GM21723 (cell line): ENCODE measurements around the gene ACER3.
"Not testable (repeated sequence)": the region's sequence is repeated elsewhere in the genome, so short reads cannot be mapped to it uniquely, and the experiment has no call there.

Experiments
- ATAC-seq: cut with Tn5 transposase; IDR thresholded peaks from one replicate; pipeline ENCODE4 v1.9.1; 2021; ENCODE audit warnings: mild to moderate bottlenecking, moderate library complexity; ENCODE audit not compliant: unreplicated experiment

ACER3 gene

DNA sequence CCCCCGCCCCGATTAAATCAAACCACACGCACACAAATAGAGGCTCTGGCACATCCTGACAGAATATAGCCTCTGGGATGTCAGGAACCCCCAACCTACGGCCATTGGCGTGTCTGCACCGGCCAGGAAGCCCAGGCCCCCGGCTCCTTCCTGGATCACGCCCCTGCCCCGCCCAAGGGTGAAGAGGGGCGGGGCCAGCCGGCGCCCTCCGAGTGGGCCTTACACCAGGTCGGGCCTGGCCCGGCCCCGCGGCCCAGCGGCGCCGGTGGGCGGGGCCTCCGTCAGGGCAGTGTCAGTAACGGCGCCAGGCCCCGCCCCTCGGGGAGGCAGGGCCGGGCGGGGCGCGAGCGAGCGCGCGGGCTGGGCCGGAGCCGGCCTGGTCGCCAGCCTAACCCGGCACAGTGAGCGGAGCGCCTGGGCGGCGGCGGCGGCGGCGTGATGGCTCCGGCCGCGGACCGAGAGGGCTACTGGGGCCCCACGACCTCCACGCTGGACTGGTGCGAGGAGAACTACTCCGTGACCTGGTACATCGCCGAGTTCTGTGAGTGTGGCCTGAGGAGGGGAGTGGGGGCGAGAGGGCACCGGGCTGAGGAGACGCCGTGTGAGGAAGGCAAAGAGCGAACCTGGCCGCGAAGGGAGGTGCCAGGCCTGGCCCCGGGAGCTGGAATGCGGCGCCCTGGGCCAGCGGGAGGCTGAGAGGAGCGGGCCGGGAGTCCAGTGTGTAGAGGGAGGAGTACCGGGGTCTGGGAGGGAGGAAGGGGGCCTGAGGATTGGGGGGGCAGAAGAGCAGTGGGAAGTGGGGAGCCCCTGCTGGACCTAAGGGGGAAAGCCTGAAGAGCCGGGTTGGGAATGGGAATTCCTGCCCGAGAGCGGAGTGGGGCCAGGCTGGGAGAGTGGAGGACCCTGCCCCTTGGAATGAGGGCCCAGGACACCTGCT, at the start of gene ACER3:
Gene ACER3 (plus strand): TSS at position 380 of the 937 bp plus-strand sequence. CDS start 59 bp downstream, at position 439.
- ATAC-seq: peak; percentile 94

DNA sequence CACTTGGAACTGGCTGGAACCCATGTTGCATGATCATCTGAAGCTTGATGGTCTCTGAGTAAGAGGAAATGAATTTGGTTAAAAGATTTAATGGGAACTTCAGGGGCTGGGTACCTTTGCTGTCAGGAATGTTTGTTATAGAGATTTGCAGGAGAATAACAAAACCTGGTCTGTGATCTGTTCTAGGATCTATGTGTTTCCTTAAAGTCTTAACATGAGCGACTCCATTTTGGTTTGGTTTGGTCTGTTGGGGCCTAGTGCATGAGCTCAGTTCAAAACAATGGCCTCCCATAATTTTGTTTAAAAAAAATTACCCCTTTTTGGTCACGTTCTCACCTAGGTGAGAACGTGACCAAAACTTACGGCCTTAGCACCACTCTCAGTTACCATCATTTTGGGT, 49.5 kb upstream of the ACER3 start:
- ATAC-seq: no peak

DNA sequence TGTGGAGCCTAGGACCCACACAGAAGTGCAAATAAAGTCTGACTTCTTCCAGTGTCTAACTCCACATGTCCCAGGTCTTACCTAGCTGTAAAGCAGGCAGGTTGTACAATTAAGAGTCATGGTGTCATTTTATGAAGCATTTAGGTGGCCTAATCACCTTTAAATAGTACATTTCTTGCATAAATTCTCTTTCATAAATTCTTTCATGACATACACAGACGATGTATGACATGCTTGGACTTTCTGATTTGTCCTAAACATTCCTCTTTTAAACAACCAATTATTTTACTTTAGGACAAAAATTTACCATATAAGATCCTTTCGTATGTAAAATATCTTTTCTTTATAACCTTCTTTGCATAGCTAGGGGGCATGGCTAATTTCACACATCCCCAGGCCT, 46.3 kb upstream of the ACER3 start:
- ATAC-seq: no peak

DNA sequence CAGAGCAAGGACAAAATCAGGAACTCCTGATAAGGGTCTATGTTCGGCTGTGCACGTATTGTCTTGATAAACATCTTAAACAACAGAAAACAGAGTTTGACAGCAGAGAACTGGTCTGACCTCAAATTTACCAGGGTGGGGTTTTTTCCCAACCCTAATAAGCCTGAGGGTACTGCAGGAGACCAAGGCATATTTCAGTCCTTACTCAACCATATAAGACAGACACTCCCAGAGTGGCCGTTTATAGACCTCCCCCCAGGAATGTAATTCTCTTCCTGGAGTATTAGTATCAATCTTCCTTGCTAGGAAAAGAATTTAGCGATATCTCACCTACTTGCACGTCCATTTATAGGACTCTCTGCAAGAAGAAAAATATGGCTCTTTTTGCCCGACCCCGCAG, 45.0 kb upstream of the ACER3 start:
- ATAC-seq: not testable (repeated sequence)

DNA sequence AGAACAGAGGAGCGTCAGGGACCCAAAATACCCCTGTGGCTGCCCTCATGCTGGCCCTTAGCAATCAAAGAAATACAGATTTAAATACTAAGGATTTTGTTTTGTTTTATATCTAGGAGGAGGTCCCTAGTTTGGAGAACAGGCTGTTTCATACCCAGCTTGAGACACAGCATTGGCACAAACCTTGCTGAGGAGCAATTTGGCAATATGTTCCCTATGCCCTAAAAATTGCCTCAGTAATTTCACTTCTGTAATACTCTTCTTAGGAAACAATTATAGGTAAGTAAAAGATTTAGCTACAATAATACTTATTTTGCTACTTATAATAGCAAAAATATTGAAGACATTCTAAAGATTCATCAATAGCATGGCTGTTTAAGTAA, 40.5 kb upstream of the ACER3 start:
- no peak for ATAC-seq

DNA sequence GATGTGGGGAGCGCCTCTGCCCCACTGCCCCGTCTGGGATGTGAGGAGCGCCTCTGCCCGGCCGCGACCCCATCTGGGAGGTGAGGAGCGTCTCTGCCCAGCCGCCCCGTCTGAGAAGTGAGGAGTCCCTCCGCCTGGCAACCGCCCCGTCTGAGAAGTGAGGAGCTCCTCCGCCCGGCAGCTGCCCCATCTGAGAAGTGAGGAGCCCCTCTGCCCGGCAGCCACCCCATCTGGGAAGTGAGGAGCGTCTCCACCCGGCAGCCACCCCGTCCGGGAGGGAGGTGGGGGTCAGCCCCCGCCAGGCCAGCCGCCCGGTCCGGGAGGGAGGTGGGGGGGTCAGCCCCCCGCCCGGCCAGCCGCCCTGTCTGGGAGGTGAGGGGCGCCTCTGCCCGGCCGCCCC, 39.3 kb upstream of the ACER3 start:
- not testable (repeated sequence) for ATAC-seq

DNA sequence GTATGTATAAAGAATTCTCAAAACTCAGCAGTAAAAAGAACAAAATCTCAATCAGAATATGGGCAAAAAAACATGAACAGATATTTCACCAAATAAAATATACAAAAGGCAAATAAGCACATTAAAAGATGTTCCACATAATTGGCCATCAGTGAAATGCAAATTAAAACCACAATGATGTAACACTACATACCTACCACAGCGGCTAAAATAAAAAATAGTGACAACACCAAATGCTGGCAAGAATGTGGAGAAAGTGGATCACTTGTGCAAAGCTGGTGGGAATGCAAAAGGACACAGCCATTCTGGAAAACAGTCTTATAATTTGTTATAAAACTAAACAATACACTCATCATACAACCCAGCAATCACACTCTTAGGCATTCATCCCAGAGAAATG, 38.3 kb upstream of the ACER3 start:
- ATAC-seq: no peak

DNA sequence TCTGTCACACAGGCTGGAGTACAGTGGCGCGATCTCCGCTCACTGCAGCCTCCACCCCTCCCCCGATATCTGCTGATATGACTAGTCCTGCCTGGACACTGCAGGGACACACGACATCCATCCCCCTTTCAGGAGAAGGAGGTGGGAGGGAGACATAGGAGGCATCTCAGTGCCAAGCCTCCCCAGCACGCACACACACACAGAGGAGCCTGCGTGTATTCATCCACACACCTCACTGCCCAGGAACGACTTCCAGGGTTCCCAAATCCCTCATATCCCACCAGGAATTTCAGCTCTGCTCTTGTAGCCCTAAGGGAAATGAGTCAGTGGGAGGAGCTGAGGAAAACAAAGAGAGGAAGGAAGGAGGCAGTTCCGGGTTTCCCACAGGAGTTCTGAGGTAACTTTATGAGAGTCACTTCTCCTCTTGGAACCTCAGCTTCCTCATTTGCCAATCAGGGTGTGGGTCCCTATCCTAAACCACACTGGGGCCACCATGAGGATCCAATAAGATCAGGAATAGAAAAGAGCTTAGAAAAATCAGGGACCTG, 37.2 kb upstream of the ACER3 start:
- ATAC-seq: no peak

DNA sequence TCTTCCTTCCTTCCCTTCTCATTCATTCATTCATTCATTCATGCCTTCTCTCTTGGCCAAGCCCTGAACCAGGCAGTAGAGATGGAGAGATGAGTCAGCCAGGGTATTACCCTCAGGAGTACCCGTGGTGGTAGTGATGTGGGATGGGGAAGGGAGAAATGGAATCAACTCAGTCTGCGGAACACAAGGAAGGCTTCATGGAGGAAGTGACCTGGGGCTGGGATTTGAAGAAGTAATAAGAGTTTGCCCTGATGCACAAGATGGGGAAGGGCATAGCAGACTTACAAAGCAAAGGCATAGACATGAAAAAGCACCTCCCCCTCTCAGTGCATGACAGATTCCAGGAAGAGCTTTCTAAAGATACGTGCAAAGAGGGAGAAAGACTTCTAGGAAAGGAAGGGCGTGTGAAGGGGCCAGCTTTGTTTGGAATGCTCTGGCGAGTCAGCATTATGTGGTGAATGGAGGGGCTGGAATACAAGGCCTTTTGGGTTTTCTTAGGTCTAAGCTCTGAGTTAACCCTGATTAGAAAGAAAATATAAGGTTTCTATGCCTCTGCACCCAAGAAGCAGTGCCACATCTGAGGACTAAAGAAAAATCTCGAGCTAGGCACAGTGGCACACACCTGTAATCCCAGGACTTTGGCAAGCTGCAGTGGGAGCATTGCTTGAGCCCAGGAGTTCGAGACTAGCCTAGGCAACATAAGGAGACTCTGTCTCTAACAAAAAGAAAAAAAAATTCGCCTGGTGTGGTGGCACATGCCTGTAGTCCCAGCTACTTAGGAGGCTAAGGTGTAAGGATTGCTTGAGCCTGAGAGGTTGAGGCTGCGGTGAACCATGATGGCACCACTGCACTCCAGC, 36.4 kb upstream of the ACER3 start:
- ATAC-seq: no peak

DNA sequence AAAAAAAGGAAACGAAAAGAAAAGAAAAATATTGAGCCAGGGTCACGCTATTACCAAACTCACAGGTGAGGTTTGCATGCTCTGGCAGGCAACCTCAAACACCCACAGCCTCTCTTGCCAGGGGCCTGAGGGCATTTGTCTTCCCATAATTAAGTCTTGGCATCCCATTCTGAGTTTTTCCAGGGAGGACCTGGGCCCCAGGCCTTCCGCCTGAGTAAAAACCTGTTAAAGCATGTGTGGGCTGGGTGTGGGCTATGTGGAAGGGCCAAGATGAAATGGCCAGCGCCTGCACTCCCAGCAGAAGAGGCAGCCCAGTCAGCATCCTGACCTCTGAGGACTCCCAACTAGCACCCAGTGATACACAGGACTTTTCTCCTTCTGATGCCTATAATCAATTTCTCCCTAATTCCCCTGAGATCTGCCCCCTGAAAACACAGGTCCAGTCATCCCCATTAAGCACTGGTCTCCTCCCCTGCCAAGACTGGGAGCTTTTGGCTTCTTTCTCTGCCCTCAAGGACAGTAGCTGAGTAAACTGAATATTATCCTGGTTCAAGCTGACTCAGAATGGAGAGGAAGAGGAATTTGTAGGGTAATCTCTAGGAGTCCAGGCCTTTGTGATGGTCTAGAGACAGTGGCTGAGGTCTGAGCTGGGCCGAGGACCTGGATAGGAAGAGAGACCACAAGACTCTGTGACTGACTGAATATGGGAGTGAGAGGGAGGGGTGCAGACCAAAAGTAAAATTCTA, 35.6 kb upstream of the ACER3 start:
- no peak for ATAC-seq

DNA sequence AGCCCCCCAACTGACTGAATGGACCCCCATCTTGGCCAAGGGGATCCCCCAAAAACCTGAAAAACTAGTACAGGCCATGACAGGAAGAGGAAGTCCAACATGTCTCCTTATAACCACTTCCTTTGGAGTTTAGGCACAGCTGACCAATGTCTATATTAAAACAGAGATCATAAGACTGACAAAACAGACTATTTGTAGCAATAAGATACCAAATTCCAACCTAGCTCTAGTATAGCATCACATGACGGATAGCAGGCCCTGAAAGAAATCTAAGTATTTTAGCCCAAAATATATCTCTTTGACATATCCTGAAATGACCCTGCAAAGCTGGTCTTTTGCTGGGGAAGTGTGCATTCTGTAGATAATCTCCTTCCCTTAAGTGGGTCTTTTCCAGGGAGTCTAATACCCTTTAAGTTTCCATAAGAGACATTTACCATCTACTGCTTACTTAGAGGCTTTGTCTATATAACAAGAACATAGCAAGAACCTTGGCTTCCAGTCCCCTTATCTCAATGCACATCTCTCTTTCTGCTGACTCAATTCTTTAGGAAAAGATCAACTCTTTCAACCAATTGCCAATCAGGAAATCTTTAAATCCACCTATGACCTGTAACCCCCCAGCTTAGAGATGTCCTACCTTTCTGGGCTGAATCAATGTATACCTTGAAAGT, 34.9 kb upstream of the ACER3 start:
- ATAC-seq: no peak

DNA sequence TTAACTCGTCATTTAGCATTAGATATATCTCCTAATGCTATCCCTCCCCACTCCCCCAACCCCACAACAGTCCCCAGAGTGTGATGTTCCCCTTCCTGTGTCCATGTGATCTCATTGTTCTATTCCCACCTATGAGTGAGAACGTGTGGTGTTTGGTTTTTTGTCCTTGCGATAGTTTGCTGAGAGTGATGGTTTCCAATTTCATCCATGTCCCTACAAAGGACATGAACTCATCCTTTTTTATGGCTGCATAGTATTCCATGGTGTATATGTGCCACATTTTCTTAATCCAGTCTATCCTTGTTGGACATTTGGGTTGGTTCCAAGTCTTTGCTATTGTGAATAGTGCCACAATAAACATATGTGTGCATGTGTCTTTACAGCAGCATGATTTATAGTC, 34.2 kb upstream of the ACER3 start:
- ATAC-seq: not testable (repeated sequence)

DNA sequence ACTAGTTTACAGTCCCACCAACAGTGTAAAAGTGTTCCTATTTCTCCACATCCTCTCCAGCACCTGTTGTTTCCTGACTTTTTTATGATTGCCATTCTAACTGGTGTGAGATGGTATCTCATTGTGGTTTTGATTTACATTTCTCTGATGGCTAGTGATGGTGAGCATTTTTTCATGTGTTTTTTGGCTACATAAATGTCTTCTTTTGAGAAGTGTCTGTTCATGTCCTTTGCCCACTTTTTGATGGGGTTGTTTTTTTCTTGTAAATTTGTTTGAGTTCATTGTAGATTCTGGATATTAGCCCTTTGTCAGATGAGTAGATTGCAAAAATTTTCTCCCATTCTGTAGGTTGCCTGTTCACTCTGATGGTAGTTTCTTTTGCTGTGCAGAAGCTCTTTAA, 33.7 kb upstream of the ACER3 start:
- ATAC-seq: not testable (repeated sequence)

DNA sequence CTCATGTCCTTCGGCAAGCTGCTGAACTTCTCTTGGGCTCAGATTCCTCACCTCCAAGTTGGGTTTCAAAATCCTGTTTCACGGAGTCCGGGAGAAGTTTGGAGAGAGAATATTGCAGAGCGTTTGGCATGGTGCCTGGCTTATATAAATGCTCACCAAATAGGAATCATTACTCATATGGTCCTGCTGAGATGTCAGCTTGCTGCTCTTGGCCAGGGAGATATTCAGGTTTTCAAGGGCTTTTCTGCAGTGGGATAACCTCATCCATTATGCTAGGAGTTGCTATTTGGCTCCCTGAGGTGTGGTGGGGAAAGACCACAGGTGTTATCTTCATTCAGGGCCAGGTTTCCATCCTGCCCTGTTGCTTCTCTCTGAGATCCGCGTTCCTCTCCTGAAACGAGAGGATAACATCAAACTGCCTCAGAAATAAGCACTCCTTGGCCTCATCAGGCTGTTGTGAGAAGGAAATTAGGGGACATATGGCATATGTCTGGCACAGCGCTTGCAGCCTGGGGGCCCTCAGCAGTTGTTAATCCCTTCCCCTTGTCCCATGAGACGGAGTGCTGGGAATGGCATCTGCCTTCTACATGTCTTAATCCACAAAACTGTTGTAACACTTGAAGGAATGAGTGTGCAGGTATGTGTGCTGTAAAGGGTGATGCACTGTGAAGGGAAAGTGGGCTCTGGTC, 29.9 kb upstream of the ACER3 start:
- ATAC-seq: no peak

DNA sequence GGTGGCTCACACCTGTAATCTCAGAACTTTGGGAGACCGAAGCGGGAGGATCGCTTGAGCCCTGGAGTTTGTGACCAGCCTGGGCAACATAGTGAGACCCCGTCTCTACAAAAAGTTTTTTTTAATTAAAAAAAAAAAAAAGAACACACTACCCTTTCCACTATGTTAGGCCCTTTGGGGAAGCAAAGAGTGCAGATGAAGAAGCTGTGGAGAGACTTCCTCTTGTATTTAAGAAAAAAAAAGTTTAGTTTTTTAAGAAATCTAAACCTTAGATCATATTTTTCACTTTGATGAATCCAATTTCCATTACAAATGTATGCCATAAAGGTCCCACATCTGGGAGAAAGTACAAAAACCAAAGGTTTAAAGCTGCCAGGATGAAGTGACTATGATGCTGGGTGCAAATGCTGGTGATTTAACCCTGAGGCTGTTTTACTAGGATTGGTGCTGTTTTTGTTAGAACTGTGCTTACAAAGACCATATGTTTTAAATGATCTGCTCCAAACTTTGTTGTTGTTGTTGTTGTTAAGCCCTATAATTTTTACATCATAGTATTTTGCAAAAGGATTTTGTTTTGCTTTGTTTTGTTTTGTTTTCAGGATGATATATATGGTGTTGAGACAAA, 28.9 kb upstream of the ACER3 start:
- ATAC-seq: no peak

DNA sequence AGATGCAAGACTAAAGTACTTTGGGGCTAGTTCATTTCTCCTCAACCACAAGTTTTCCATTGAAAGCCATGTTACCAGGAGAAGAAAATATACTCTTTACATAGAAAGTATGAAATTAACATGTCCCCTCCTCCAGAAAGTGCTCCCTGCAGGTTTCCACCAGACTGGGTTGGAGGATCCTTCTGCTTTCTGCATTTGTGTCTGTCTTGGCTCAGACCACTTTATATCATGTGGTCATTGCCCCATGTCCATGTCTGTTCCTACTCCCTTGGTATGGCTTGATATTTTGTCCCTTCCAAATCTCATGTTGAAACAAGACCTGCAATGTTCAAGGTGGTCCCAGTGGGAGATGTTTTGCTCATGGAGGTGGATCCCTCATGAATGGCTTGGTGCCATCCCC, 28.4 kb upstream of the ACER3 start:
- no peak for ATAC-seq

DNA sequence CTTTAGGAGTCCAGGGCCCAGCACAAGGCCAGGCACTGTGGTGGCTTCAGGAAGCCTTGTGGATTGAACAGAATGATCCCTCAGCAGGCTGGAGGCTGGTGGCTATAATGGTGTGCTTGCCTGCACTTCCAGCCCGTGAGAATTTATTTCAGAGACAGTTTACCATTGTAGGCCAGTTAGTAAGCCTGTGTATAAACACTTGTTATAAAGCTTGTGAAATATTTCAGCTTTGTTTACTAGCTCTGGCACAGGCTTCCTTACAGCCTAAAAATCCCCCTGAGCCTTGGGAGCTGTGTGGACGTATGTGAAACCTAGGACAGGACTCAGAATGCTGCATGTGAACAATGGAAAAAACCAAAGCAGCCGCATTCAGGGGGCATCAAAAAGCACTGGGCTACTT, 26.6 kb upstream of the ACER3 start:
- no peak for ATAC-seq

DNA sequence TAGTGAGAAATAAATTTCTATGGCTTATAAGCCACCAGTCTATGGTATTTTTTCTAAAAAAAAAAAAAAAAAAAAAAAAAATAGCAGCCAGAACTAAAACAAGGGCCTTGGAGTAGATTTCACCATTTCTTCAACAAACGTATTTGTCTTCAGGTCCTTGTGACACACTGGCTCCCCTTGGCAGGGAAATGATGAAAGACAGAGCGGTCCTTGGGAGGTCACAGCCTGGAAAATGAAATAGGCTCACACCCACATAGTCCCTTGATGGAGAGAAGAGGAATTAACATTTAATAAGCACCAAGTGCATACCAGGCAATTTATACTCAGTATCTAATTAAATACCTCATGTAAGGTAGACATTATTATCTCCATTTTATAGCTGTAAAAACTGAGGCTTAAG, 25.7 kb upstream of the ACER3 start:
- no peak for ATAC-seq

DNA sequence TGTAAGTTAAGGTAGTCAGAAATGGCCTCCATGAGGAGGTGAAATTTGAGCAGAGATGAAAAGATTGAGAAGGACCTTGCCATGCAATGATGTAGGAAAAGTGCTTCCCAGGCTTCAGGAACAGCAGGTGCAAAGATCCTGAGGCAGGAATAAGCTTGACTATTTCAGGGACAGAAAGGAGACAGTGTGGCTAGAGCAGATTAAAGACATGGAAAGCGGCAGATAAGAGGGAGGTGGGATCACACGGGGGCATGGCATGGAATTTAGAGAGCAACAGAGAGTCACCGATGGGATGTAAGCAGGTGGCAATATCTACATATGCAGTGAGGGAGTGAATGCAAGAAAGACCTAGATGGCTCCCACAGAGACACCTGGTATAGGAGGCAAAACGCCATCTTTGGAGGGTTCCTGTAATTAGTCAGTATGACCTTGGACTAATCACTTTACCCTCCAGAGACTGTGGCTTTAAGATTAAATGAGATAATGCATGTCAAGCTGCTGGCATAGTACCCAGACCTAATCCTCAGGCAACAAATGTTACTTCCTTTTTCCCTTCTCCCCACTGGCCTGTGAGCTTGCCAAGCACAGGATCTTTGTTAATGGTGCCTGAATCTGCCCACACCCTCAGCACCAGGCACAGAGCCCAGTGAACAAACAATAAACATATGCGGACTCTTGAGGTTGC, 24.6 kb upstream of the ACER3 start:
- no peak for ATAC-seq
